ENCODE results near the gene ZNF248.

- no peak for TF ChIP-seq CTCF (conservative IDR thresholded peaks at IDR 0.05 in 1 of 2, IDR thresholded peaks at IDR 0.05 in 1 of 2; ENCODE audit: low read depth in 1 of 2, low read length in 2 of 2)
- TF ChIP-seq EZH2 (IDR thresholded peaks at IDR 0.05; ENCODE audit: low read length, missing control alignments), result no peak
Observed at GRCh38 chr10:37816290-37816689, 41.1 kb downstream of the ZNF248 start.
